ENCODE results near the gene PLEKHA3. TPM values are rescaled to one million over a fixed set of nuclear protein-coding genes. Genes with fewer than 3 reads are reported as not detected.
A peak's percentile ranks its signal among the peaks of the same experiment; 100 is the strongest.

The PLEKHA3 gene
- total and polyA plus RNA-seq, 12 donors = 1.8 to 96.4 (median 30.7) TPM

DNA sequence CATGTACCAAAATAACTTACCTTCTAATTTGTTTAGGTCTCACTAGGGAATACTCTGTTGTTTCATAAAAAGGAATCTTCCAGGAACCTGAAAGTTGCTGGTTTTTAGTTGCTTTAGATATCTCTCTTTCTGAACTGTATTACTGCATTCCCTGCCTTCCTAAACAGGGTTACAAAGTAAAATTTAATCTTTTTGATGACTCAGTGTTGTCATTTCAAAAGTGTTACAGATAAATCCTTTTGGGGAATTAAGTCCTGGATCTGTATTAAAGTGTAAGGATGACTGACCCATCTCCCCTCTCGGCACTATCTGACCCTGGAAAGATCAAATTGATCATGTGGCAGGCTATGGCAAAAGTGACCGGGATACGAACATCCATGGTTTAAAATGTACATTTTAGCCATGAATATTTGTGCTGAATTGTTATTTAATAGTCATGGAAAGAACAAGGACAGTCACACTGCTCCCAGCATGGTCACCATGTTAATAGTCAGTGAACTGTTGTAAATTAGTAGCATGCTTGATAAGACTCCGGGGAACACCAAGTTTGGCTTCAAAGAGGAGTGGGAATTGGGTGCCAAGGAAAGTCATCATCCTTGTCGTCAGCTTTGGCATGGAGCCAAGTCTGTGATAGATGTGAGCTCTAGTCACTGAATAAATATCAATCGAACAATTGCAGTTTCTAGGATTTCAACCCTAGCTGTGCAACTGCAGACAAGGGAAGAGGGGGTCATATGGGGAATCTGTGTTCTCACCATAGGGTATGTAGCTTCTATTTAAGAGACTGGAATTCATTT, 4.2 kb downstream of the PLEKHA3 start:
- DNase-seq = peak; percentile 66 to 87 (median 73)
- no peak for TF ChIP-seq POLR2A (IDR thresholded peaks at IDR 0.05)
- TF ChIP-seq, protein P1, sequence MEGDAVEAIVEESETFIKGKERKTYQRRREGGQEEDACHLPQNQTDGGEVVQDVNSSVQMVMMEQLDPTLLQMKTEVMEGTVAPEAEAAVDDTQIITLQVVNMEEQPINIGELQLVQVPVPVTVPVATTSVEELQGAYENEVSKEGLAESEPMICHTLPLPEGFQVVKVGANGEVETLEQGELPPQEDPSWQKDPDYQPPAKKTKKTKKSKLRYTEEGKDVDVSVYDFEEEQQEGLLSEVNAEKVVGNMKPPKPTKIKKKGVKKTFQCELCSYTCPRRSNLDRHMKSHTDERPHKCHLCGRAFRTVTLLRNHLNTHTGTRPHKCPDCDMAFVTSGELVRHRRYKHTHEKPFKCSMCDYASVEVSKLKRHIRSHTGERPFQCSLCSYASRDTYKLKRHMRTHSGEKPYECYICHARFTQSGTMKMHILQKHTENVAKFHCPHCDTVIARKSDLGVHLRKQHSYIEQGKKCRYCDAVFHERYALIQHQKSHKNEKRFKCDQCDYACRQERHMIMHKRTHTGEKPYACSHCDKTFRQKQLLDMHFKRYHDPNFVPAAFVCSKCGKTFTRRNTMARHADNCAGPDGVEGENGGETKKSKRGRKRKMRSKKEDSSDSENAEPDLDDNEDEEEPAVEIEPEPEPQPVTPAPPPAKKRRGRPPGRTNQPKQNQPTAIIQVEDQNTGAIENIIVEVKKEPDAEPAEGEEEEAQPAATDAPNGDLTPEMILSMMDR (IDR thresholded peaks at IDR 0.05) = no peak
- Histone ChIP-seq H3K27ac (peak overlapping the region in 4 of 5 donors; percentile 19 to 69 (median 36)), H3K27me3 (no peaks in the 10 kb centered on the region), H3K9me3 (replicated peaks in 1 of 3) (no peaks in the 10 kb centered on the region), H3K36me3 (replicated peaks in 1 of 2) (no peaks in the 10 kb centered on the region), H3K4me3 (peak overlapping the region in 1 of 4 donors; percentile 4), H3K4me1 (replicated peaks in 1 of 2) (peaks cover 33 to 56% of the 10 kb centered on the region in 2 donors)
- intact Hi-C loops (cut with DNase I) = no loop called here
- WGBS, 4 donors = 21 to 32% (median 24%) methylated on average over 6 of the region's 6 CpGs

DNA sequence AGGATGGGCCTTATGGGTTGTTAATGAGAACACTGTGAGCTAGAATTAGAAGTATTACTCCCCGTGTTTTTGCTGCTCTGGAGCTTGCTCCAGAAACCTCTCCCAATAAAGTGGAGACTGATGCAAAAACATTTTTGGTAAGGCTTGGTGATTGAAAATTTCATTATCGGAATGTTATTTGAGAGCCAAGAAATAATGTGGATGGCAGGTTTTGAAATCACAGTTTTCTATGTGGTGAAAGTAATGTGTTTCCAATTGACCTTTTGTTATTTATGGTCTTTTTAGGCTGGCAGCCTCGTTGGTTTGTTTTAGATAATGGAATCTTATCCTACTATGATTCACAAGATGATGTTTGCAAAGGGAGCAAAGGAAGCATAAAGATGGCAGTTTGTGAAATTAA, 5.1 kb downstream of the PLEKHA3 start:
- intact Hi-C loops (cut with DNase I) = no loop called here
- 49 to 59% (median 52%) methylated on average over 3 of the region's 3 CpGs for WGBS, 4 donors
- Histone ChIP-seq H3K4me1 (replicated peaks in 1 of 2) (peaks cover 28 to 50% of the 10 kb centered on the region in 2 donors), H3K4me3 (no peak overlapping the region), H3K27ac (peak overlapping the region in 3 of 5 donors; percentile 22 to 69 (median 50)), H3K36me3 (replicated peaks in 1 of 2) (no peaks in the 10 kb centered on the region), H3K9me3 (replicated peaks in 1 of 3) (no peaks in the 10 kb centered on the region), H3K27me3 (no peaks in the 10 kb centered on the region)
- DNase-seq = peak in 1 of 7 donors; percentile 25
- TF ChIP-seq, protein P1 (IDR thresholded peaks at IDR 0.05) = no peak
- no peak for TF ChIP-seq POLR2A (IDR thresholded peaks at IDR 0.05)

DNA sequence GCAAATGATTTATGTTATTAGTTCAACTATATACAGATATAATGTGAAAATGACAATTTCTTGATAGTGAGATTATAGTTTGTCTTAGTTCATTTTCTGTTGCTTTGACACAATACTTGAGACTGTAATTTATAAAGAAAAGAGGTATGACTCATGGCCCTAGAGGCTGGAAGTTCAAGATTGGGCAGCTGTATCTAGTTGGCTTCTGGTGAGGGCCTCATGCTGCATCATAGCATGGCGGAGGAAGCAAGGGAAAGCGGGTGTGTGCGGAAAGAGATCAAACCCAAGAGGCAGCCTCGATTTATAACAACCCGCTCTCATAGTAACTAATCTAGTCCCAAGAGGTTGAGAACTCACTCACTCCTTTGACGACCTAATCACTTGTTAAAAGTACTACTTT, 11.4 kb downstream of the PLEKHA3 start:
- TF ChIP-seq POLR2A (IDR thresholded peaks at IDR 0.05) = no peak
- TF ChIP-seq, protein P1 (IDR thresholded peaks at IDR 0.05) = no peak
- peaks cover 0 to 44% of the 10 kb centered on the region in 2 donors for H3K36me3 ChIP-seq (replicated peaks in 1 of 2)
- WGBS, 4 donors = 83 to 95% (median 89%) methylated on average over 6 of the region's 6 CpGs
- H3K4me1 ChIP-seq (replicated peaks in 1 of 2) = no peaks in the 10 kb centered on the region
- DNase-seq = no peak
- no peak overlapping the region for H3K4me3 ChIP-seq
- no peaks in the 10 kb centered on the region for H3K27me3 ChIP-seq
- H3K27ac ChIP-seq = no peak overlapping the region
- H3K9me3 ChIP-seq (replicated peaks in 1 of 3) = no peaks in the 10 kb centered on the region
- intact Hi-C loops (cut with DNase I) = no loop called here

DNA sequence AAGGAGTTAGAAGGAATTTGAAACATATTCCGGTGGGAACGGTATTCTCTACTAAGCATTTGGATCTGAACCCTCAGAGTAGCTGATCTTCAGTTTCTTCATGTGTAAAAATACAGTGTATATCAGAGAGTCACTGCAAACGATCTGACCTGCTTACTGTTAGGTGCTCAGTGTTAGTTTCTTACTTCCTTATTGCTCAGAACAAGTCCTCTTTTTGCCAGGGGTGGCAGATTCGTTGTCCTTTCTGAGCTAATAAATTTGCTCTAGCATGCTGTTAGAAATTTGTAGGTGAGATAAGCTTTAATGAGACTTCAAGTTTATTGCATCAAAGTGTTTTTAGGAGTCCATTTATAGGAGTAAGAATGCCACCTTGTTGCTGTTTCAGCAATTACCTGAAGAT, 15.8 kb downstream of the PLEKHA3 start:
- H3K27me3 ChIP-seq = no peaks in the 10 kb centered on the region
- 76 to 82% (median 80%) methylated on average over 4 of the region's 4 CpGs for WGBS, 4 donors
- no peak overlapping the region for H3K27ac ChIP-seq
- no peak for DNase-seq
- intact Hi-C loops (cut with DNase I) = no loop called here
- H3K9me3 ChIP-seq (replicated peaks in 1 of 3) = no peaks in the 10 kb centered on the region
- H3K4me3 ChIP-seq = no peak overlapping the region
- no peaks in the 10 kb centered on the region for H3K4me1 ChIP-seq (replicated peaks in 1 of 2)
- peaks cover 0 to 65% of the 10 kb centered on the region in 2 donors for H3K36me3 ChIP-seq (replicated peaks in 1 of 2)
- TF ChIP-seq POLR2A (IDR thresholded peaks at IDR 0.05) = no peak
- TF ChIP-seq, protein P1 (IDR thresholded peaks at IDR 0.05) = no peak
